Sigmoid colon (tissue), 7 donors: ENCODE data around the gene ZNF462. TPM values are rescaled to one million over a fixed set of nuclear protein-coding genes. Genes with fewer than 3 reads are reported as not detected.
"Not testable (repeated sequence)": the region's sequence is repeated elsewhere in the genome, so short reads cannot be mapped to it uniquely, and the experiment has no call there.

ENCODE experiments used
- DNase-seq: peaks from one replicate; pipeline ENCODE4 v3.0.0-alpha.2; 2019
- H3K27ac ChIP-seq, 4 donors: fragments of 200-600 bp; sonication (generic); one replicate each; pipeline ENCODE4 v1.5.1; 2016 to 2019; ENCODE audit warnings: mild to moderate bottlenecking in 1 of 4
- H3K27me3 ChIP-seq, 3 donors: fragments of 200-600 bp; sonication (generic); one replicate each; pipeline ENCODE4 v1.5.1; 2019; ENCODE audit warnings: mild to moderate bottlenecking in 1 of 3
- H3K36me3 ChIP-seq, 4 donors: fragments of 200-600 bp; sonication (generic); one replicate each; pipeline ENCODE4 v1.5.1; 2016 to 2019
- H3K4me1 ChIP-seq, 4 donors: fragments of 200-600 bp; sonication (generic); one replicate each; pipeline ENCODE4 v1.5.1; 2017 to 2019
- H3K4me3 ChIP-seq, 4 donors: fragments of 200-600 bp; sonication (generic); one replicate each; pipeline ENCODE4 v1.5.1; 2017 to 2019; ENCODE audit warnings: mild to moderate bottlenecking in 2 of 4, moderate library complexity in 1 of 4
- H3K9me3 ChIP-seq, 4 donors: fragments of 200-600 bp in 3 of 4; sonication (generic) in 3 of 4; one replicate each; pipeline versions ENCODE4 v1.5.1 to v1.6.1; 2013 to 2019
- EP300 ChIP-seq, 4 donors: sonication (generic); formaldehyde crosslinking; IDR thresholded peaks; one replicate each; pipeline ENCODE4 v1.6.1; 2017; ENCODE audit warnings: antibody characterized with exemption in 4 of 4
- POLR2A ChIP-seq, 2 donors: fragments of 450-650 bp; IDR thresholded peaks; one replicate each; pipeline ENCODE4 v1.6.1; 2016; ENCODE audit warnings: antibody characterized with exemption in 2 of 2, mild to moderate bottlenecking in 2 of 2, moderate library complexity in 2 of 2
- POLR2AphosphoS5 ChIP-seq, 4 donors: sonication (generic); formaldehyde crosslinking; IDR thresholded peaks; one replicate each; pipeline ENCODE4 v1.6.1; 2017; ENCODE audit warnings: antibody characterized with exemption in 4 of 4
- WGBS, 2 donors: extraction: QIAGEN DNeasy Blood & Tissue Kit; methylation state at CpG; one replicate each; pipeline ENCODE4 v1.1.7; 2013; 5-methylcytosine and 5-hydroxymethylcytosine counted together
- intact Hi-C: fragments of 100-400 bp; cut with DNase I; formaldehyde crosslinking; loops from one replicate; pipeline ENCODE4 v1.15.1; 2023
- polyA plus RNA-seq, 3 donors: library from polyadenylated mRNA; stranded (reverse); fragments of 200-250 nt; gene quantifications; one replicate each; pipeline ENCODE4 v1.2.3, GENCODE V29; 2013
- total RNA-seq, 4 donors: library from RNA; depleted of rRNA; stranded (reverse); fragments of >200 nt; gene quantifications; one replicate each; pipeline ENCODE4 v1.1.0, GENCODE V29; 2016
- TF ChIP-seq, protein P1 (sequence below), 4 experiments: fragments of 450-650 bp in 3 of 4; fragments of 200-600 bp in 1 of 4; IDR thresholded peaks; one replicate each; pipeline ENCODE4 v1.5.1; 2016 to 2019; ENCODE audit warnings: antibody characterized with exemption in 4 of 4, mild to moderate bottlenecking in 3 of 4, moderate library complexity in 2 of 4
- donor health status: healthy with polysubstance abuse.
- donor health status: Bipolar disorder and iron deficiency.
- donor health status: healthy.

ZNF462 gene
- total and polyA plus RNA-seq, 7 donors: 0.60 to 33.8 (median 21.7) TPM

DNA sequence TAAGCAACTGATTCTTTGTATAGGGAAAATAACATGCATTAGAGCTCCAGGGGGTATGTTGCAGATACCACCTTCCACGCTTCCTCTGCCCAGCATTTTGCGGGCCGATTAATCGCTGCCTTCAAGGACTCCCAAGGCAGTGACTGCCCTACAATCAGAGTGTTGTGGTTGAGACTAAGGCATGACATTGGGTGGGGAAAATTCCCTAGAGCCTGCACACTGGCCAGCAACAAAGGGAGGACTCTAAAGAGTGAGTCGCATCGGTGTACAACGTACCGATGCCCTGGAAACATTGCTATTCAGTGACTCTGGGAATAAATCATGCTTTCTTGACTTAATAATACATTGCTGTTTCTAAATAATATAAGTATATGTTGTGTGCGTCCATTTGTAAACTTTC is 119.7 kb downstream of the ZNF462 start:
- Histone ChIP-seq H3K36me3 (peaks cover 0 to 64% (median 16%) of the 10 kb centered on the region in 4 donors), H3K27ac (no peak overlapping the region), H3K9me3 (no peaks in the 10 kb centered on the region), H3K4me1 (peaks cover 0 to 12% (median 4%) of the 10 kb centered on the region in 4 donors), H3K4me3 (no peak overlapping the region), H3K27me3 (no peaks in the 10 kb centered on the region)
- DNase-seq: no peak
- intact Hi-C loops: no loop called here
- WGBS, 2 donors: 91 to 94% methylated on average over 9 of the region's 9 CpGs
- TF ChIP-seq POLR2A (IDR thresholded peaks at IDR 0.05): no peak
- no peak for TF ChIP-seq EP300 (IDR thresholded peaks at IDR 0.05)
- no peak for TF ChIP-seq POLR2AphosphoS5 (IDR thresholded peaks at IDR 0.05)
- TF ChIP-seq, protein P1, sequence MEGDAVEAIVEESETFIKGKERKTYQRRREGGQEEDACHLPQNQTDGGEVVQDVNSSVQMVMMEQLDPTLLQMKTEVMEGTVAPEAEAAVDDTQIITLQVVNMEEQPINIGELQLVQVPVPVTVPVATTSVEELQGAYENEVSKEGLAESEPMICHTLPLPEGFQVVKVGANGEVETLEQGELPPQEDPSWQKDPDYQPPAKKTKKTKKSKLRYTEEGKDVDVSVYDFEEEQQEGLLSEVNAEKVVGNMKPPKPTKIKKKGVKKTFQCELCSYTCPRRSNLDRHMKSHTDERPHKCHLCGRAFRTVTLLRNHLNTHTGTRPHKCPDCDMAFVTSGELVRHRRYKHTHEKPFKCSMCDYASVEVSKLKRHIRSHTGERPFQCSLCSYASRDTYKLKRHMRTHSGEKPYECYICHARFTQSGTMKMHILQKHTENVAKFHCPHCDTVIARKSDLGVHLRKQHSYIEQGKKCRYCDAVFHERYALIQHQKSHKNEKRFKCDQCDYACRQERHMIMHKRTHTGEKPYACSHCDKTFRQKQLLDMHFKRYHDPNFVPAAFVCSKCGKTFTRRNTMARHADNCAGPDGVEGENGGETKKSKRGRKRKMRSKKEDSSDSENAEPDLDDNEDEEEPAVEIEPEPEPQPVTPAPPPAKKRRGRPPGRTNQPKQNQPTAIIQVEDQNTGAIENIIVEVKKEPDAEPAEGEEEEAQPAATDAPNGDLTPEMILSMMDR (IDR thresholded peaks at IDR 0.05): no peak

DNA sequence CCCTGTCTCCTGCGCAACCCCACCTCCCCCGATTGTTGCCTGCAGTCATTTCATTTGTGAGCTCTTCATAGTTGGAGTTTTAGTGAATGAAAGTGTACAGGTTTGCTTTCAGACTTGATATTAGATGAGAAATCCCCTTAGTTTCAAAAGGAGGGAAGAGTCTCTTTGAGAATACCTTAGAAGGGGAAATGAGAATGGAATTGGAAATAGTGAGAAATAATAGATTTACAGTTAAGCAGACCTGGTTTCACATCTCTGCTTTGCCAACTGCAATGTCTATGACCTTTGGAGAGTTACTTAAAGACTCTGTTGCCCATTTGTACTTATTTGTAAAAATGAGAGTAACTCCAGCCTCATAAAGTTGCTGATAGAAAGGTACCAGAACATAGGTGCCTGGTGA is 120.4 kb downstream of the ZNF462 start:
- Histone ChIP-seq H3K27ac (no peak overlapping the region), H3K27me3 (no peaks in the 10 kb centered on the region), H3K36me3 (peaks cover 0 to 64% (median 18%) of the 10 kb centered on the region in 4 donors), H3K4me3 (no peak overlapping the region), H3K4me1 (peaks cover 0 to 12% (median 4%) of the 10 kb centered on the region in 4 donors), H3K9me3 (no peaks in the 10 kb centered on the region)
- intact Hi-C loops: no loop called here
- WGBS, 2 donors: 90 to 95% methylated on average over 2 of the region's 2 CpGs
- no peak for TF ChIP-seq POLR2A (IDR thresholded peaks at IDR 0.05)
- TF ChIP-seq POLR2AphosphoS5 (IDR thresholded peaks at IDR 0.05): no peak
- no peak for TF ChIP-seq EP300 (IDR thresholded peaks at IDR 0.05)
- TF ChIP-seq, protein P1 (IDR thresholded peaks at IDR 0.05): no peak
- no peak for DNase-seq

DNA sequence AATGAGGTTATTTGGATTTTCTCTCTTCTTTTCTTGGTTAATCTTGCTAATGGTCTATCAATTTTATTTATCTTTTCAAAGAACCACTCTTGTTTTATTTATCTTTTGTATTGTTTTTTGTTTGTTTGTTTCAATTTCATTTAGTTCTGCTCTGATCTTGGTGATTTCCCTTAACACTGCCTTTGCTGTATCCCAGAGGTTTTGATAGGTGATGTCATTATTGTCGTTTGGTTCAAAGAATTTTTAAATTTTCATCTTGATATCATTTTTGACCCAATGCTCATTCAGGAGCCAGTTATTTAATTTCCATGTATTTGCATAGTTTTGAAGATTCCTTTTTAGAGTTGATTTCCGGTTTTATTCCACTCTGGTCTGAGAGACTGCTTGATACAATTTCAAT is 126.9 kb downstream of the ZNF462 start:
- H3K27ac ChIP-seq, H3K4me1 ChIP-seq, DNase-seq, H3K4me3 ChIP-seq, H3K9me3 ChIP-seq, H3K27me3 ChIP-seq: not testable (repeated sequence)
- peaks cover 0 to 45% (median 4%) of the 10 kb centered on the region in 4 donors for H3K36me3 ChIP-seq
- WGBS, 2 donors: 96 to 99% methylated on average over 2 of the region's 2 CpGs
- intact Hi-C loops: loop anchor here (10.0 kb wide), 1 partner anchor 125 kb away; the partner anchor contains the start of gene ZNF462

DNA sequence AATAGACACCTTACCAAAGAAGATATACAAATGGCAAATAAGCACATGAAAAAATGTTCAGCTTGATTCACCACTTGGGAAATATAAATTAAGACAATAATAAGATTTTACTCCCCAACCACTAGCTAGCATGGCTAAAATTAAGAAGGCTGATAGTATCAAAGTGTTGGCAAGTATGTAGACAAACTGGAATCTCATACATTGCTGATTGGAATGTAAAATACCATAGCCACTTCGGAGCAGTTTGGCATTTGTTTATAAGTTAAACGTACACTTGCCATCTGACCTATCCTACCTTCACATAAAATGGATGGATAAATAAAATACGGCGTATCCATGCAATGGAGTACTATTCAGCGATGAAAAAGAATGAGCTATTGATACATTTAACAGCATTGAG is 129.2 kb downstream of the ZNF462 start:
- Histone ChIP-seq H3K9me3 (no peaks in the 10 kb centered on the region), H3K4me3 (no peak overlapping the region), H3K27me3 (no peaks in the 10 kb centered on the region), H3K4me1 (peaks cover 0 to 6% (median 0%) of the 10 kb centered on the region in 4 donors), H3K27ac (no peak overlapping the region), H3K36me3 (peaks cover 0 to 27% (median 7%) of the 10 kb centered on the region in 4 donors)
- no peak for DNase-seq
- intact Hi-C loops: loop anchor here (10.0 kb wide), 1 partner anchor 127 kb away; the partner anchor contains the start of gene ZNF462
- TF ChIP-seq POLR2A (IDR thresholded peaks at IDR 0.05): no peak
- TF ChIP-seq POLR2AphosphoS5 (IDR thresholded peaks at IDR 0.05): no peak
- TF ChIP-seq EP300 (IDR thresholded peaks at IDR 0.05): no peak
- TF ChIP-seq, protein P1 (IDR thresholded peaks at IDR 0.05): no peak
- 96 to 98% methylated on average over 5 of the region's 5 CpGs for WGBS, 2 donors

DNA sequence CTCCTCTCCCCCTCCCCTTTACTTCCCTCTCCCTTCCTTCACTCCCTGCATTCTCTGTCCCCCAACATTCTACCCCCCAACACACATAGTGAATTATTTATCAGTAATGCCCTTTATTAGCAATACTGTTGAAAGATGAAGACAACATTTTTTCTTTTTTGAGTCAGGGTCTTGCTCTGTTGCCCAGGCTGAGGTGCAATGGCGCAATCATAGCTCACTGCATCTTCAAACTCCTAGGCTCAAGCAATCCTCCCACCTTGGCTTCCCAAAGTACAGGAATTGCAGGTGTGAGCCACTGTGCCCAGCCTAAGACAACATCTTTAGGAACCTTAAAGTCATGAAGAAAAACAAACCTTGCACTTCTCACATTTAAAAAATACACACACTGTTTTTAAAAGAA is 130.6 kb downstream of the ZNF462 start:
- no peak for DNase-seq
- 93 to 97% methylated on average over 1 of the region's 1 CpG for WGBS, 2 donors
- H3K27ac ChIP-seq: peak overlapping the region in 1 of 4 donors; percentile 10
- peaks cover 0 to 6% (median 0%) of the 10 kb centered on the region in 4 donors for H3K4me1 ChIP-seq
- H3K27me3 ChIP-seq: no peaks in the 10 kb centered on the region
- intact Hi-C loops: loop anchor here (10.0 kb wide), 1 partner anchor 129 kb away; the partner anchor contains the start of gene ZNF462
- no peaks in the 10 kb centered on the region for H3K9me3 ChIP-seq
- TF ChIP-seq POLR2AphosphoS5 (IDR thresholded peaks at IDR 0.05) (no peak), EP300 (IDR thresholded peaks at IDR 0.05) (no peak), POLR2A (IDR thresholded peaks at IDR 0.05) (no peak)
- TF ChIP-seq, protein P1 (IDR thresholded peaks at IDR 0.05): no peak
- no peak overlapping the region for H3K4me3 ChIP-seq
- H3K36me3 ChIP-seq: peaks cover 0 to 15% (median 6%) of the 10 kb centered on the region in 4 donors
